Upper lobe of right lung (tissue), 1 donor: ENCODE results near the gene NRXN3. TPM values are rescaled to one million over a fixed set of nuclear protein-coding genes. Genes with fewer than 3 reads are reported as not detected.
A peak's percentile ranks its signal among the peaks of the same experiment; 100 is the strongest.

ENCODE experiments used
- ATAC-seq: fragments of 200-7000 bp; cut with Tn5 transposase; one replicate; pipeline ENCODE4 v1.9.1; 2020; ENCODE audit warnings: mild to moderate bottlenecking, moderate library complexity
- DNase-seq: peaks from one replicate; pipeline ENCODE4 v3.0.0-alpha.2; 2020
- H3K27ac ChIP-seq: fragments of 200-600 bp; one replicate; pipeline ENCODE4 v1.8.0; 2022
- H3K27me3 ChIP-seq: fragments of 200-600 bp; one replicate; pipeline ENCODE4 v1.8.0; 2022; ENCODE audit warnings: mild to moderate bottlenecking
- H3K36me3 ChIP-seq: fragments of 200-600 bp; one replicate; pipeline ENCODE4 v1.8.0; 2022
- H3K4me1 ChIP-seq: fragments of 200-600 bp; one replicate; pipeline ENCODE4 v1.8.0; 2022
- H3K4me3 ChIP-seq: fragments of 200-600 bp; one replicate; pipeline ENCODE4 v1.8.0; 2022; ENCODE audit warnings: mild to moderate bottlenecking
- H3K9me3 ChIP-seq: fragments of 200-600 bp; one replicate; pipeline ENCODE4 v1.8.0; 2022
- CTCF ChIP-seq: fragments of 200-600 bp; IDR thresholded peaks from one replicate; pipeline ENCODE4 v1.8.0; 2022; ENCODE audit warnings: antibody characterized with exemption
- intact Hi-C: fragments of 100-400 bp; cut with DNase I; formaldehyde crosslinking; loops from one replicate; pipeline ENCODE4 v1.11.0; 2022
- long read RNA-seq: library from polyadenylated mRNA; unstranded; transcript quantifications from one replicate; pipeline ENCODE4 v2.0.0, GENCODE V29; 2021
- total RNA-seq: library from RNA; stranded (reverse); fragmentation: NEBNext Ultra II Directional; extraction: Animal tissue kit (Norgen Biotek cat#: 25700); gene quantifications from one replicate; pipeline ENCODE4 v1.2.1, GENCODE V29; 2021
- donor health status: DM: no; HTN: yes; CAD: no; lungs with severe emphysema.

The NRXN3 gene
- total RNA-seq = 10.0 TPM
- long read RNA-seq, partial matches to known transcripts = 2 of 6 reads
- long read RNA-seq, other reads (novel, unspliced or antisense) = 4 of 6 reads

- DNase-seq (no peak), ATAC-seq (peak; percentile 68)
- TF ChIP-seq CTCF = no peak
- intact Hi-C loops = no loop called here
- H3K9me3 ChIP-seq = no peaks in the 10 kb centered on the region
- peak within 1 kb of the TSS; percentile 12 for H3K4me3 ChIP-seq
- no peaks in the 10 kb centered on the region for H3K4me1 ChIP-seq
- H3K27ac ChIP-seq = no peak within 1 kb of the TSS
- no peaks in the 10 kb centered on the region for H3K27me3 ChIP-seq
- H3K36me3 ChIP-seq = no peaks in the 10 kb centered on the region
Measured at GRCh38 chr14:78170203-78170602, at the start of gene NRXN3. TSS of gene NRXN3 (plus strand) at chr14:78170373. CDS start at chr14:78243094, 72,721 bp downstream.

GRCh38 chr14:78122436-78122835, 47.7 kb upstream of the NRXN3 start:
- H3K9me3 ChIP-seq = no peaks in the 10 kb centered on the region
- no peaks in the 10 kb centered on the region for H3K27me3 ChIP-seq
- no peak for TF ChIP-seq CTCF
- intact Hi-C loops = no loop called here
- H3K36me3 ChIP-seq = no peaks in the 10 kb centered on the region
- DNase-seq (no peak), ATAC-seq (no peak)
- H3K27ac ChIP-seq = no peak overlapping the region
- no peaks in the 10 kb centered on the region for H3K4me1 ChIP-seq
- H3K4me3 ChIP-seq = no peak overlapping the region

GRCh38 chr14:78123650-78124253, 46.4 kb upstream of the NRXN3 start:
- Histone ChIP-seq H3K27ac (no peak overlapping the region), H3K4me1 (no peaks in the 10 kb centered on the region), H3K36me3 (no peaks in the 10 kb centered on the region), H3K9me3 (no peaks in the 10 kb centered on the region), H3K4me3 (no peak overlapping the region), H3K27me3 (no peaks in the 10 kb centered on the region)
- intact Hi-C loops = no loop called here
- DNase-seq (no peak), ATAC-seq (no peak)
- no peak for TF ChIP-seq CTCF

GRCh38 chr14:78127961-78128360, 42.2 kb upstream of the NRXN3 start:
- no peaks in the 10 kb centered on the region for H3K9me3 ChIP-seq
- ATAC-seq (no peak), DNase-seq (no peak)
- TF ChIP-seq CTCF = no peak
- no peaks in the 10 kb centered on the region for H3K4me1 ChIP-seq
- H3K27ac ChIP-seq = no peak overlapping the region
- H3K36me3 ChIP-seq = no peaks in the 10 kb centered on the region
- no peaks in the 10 kb centered on the region for H3K27me3 ChIP-seq
- H3K4me3 ChIP-seq = no peak overlapping the region
- intact Hi-C loops = no loop called here

- no peak for ATAC-seq
- Histone ChIP-seq H3K4me1 (no peaks in the 10 kb centered on the region), H3K4me3 (no peak overlapping the region), H3K27me3 (no peaks in the 10 kb centered on the region), H3K9me3 (no peaks in the 10 kb centered on the region), H3K36me3 (no peaks in the 10 kb centered on the region), H3K27ac (no peak overlapping the region)
- TF ChIP-seq CTCF = no peak
- intact Hi-C loops = no loop called here
- no peak for DNase-seq
Measured at GRCh38 chr14:78129375-78129774, 40.8 kb upstream of the NRXN3 start.

GRCh38 chr14:78130356-78130755, 39.8 kb upstream of the NRXN3 start:
- TF ChIP-seq CTCF = no peak
- Histone ChIP-seq H3K36me3 (no peaks in the 10 kb centered on the region), H3K4me3 (no peak overlapping the region), H3K4me1 (no peaks in the 10 kb centered on the region), H3K27me3 (no peaks in the 10 kb centered on the region), H3K27ac (no peak overlapping the region), H3K9me3 (no peaks in the 10 kb centered on the region)
- intact Hi-C loops = no loop called here
- ATAC-seq (no peak), DNase-seq (no peak)
